GM06990 (cell line): ENCODE data around the gene STH.

Source experiments
- DNase-seq: peaks from one replicate; pipeline ENCODE4 v3.0.0-alpha.2; 2011; ENCODE audit not compliant: insufficient read length; ENCODE audit errors: extremely low read depth
- H3K27me3 ChIP-seq: replicated peaks from 2 replicates; pipeline ENCODE4 v1.6.0; 2011; ENCODE audit warnings: low read length; ENCODE audit not compliant: control insufficient read depth, insufficient read depth
- H3K36me3 ChIP-seq: 2 replicates; pipeline ENCODE4 v1.5.1; 2011; ENCODE audit warnings: low read length; ENCODE audit not compliant: control insufficient read depth, insufficient read depth
- H3K4me3 ChIP-seq: replicated peaks from 2 replicates; pipeline ENCODE4 v1.5.1; 2011; ENCODE audit warnings: low read depth, mild to moderate bottlenecking, control low read depth, low read length
- CTCF ChIP-seq: IDR thresholded peaks from 2 replicates; pipeline ENCODE4 v1.5.1; 2011; ENCODE audit warnings: low read length, control low read depth, mild to moderate bottlenecking, inconsistent platforms; ENCODE audit not compliant: insufficient read depth, poor library complexity, severe bottlenecking

STH gene

GRCh38 chr17:45987706-45988105 lies 11.3 kb upstream of the STH start:
- no peaks in the 10 kb centered on the region; the same call in 1 of the 2 replicates for H3K27me3 ChIP-seq
- DNase-seq = no peak
- TF ChIP-seq CTCF = no peak

DNA sequence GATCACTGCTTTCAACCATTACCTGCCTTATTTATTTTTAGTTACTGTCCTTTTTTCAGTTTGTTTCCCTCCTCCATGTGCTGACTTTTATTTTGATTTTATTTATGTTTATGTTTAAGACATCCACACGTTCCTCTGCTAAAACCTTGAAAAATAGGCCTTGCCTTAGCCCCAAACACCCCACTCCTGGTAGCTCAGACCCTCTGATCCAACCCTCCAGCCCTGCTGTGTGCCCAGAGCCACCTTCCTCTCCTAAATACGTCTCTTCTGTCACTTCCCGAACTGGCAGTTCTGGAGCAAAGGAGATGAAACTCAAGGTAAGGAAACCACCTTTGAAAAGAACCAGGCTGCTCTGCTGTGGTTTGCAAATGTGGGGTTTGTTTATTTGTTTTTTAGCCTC lies 9.3 kb upstream of the STH start:
- Histone ChIP-seq H3K27me3 (no peaks in the 10 kb centered on the region; the same call in 1 of the 2 replicates), H3K4me3 (no peak overlapping the region), H3K36me3 (no peaks in the 10 kb centered on the region)
- DNase-seq = no peak
- no peak for TF ChIP-seq CTCF

More at GRCh38 chr17:45987706-45988105, 11.3 kb upstream of the STH start:
- Histone ChIP-seq H3K4me3 (no peak overlapping the region), H3K36me3 (no peaks in the 10 kb centered on the region)

GRCh38 chr17:45990886-45991285 lies 8.2 kb upstream of the STH start:
- DNase-seq = no peak
- H3K36me3 ChIP-seq = no peaks in the 10 kb centered on the region
- H3K4me3 ChIP-seq = no peak overlapping the region
- peak; percentile 18 for TF ChIP-seq CTCF
- no peaks in the 10 kb centered on the region; the same call in 1 of the 2 replicates for H3K27me3 ChIP-seq

DNA sequence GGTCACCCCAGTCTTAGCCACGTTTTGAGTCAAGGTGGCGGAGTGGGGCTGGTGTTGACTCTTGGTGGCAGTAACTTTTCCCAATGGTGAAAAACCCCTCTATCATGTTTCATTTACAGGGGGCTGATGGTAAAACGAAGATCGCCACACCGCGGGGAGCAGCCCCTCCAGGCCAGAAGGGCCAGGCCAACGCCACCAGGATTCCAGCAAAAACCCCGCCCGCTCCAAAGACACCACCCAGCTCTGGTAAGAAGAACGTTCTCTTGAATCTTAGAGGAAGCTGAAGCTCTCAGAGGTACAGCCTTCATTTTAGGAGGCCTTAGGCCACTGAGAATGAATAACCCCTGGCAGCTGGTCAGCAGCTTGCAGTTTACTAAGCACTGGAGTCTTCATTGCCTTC lies 7.7 kb upstream of the STH start:
- Histone ChIP-seq H3K27me3 (no peaks in the 10 kb centered on the region; the same call in 1 of the 2 replicates), H3K4me3 (no peak overlapping the region), H3K36me3 (no peaks in the 10 kb centered on the region)
- no peak for TF ChIP-seq CTCF
- DNase-seq = no peak

DNA sequence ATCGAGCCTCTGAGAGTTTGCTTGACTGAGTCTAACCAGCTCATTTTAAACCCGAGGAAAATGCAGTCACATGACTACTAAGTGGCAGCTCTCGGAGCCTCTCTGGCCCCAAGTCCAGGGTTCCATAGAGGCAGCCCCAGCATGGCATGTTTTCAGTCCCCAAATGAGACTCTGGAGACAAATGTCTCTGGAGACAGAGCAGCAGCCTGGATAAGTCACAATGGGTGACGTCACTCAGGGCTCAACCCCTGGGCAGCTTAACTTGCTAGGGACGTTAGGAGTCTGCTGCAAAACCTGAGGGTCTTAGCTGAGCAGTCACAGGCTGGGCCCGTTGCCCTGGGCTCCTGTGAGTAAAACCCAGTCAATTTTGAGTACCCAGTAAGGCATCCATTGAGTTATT lies 6.9 kb upstream of the STH start:
- no peak for TF ChIP-seq CTCF
- H3K4me3 ChIP-seq = no peak overlapping the region
- no peak for DNase-seq
- no peaks in the 10 kb centered on the region for H3K27me3 ChIP-seq
- H3K36me3 ChIP-seq = no peaks in the 10 kb centered on the region

- TF ChIP-seq CTCF = no peak
- no peaks in the 10 kb centered on the region for H3K27me3 ChIP-seq
- H3K4me3 ChIP-seq = no peak overlapping the region
- H3K36me3 ChIP-seq = no peaks in the 10 kb centered on the region
- DNase-seq = no peak
Measured at GRCh38 chr17:45992904-45993303, 6.1 kb upstream of the STH start.
